Osteocyte (in vitro differentiated cells): Measurements from ENCODE around the gene FAM47E. TPM values are rescaled to one million over a fixed set of nuclear protein-coding genes. Genes with fewer than 3 reads are reported as not detected.

ENCODE experiments used
- DNase-seq: peaks from one replicate; pipeline ENCODE4 v3.0.0; 2021; ENCODE audit warnings: mixed read lengths; ENCODE audit not compliant: unreplicated experiment; ENCODE audit errors: extremely low spot score
- H3K27ac Mint-ChIP-seq: one replicate; pipeline ENCODE4 v1.8.0; 2021; ENCODE audit warnings: mild to moderate bottlenecking, mixed read lengths; ENCODE audit not compliant: unreplicated experiment
- H3K27me3 Mint-ChIP-seq: one replicate; pipeline ENCODE4 v1.8.0; 2021; ENCODE audit warnings: mixed read lengths; ENCODE audit not compliant: unreplicated experiment
- H3K36me3 Mint-ChIP-seq: one replicate; pipeline ENCODE4 v1.8.0; 2021; ENCODE audit warnings: mixed read lengths; ENCODE audit not compliant: unreplicated experiment
- H3K4me1 Mint-ChIP-seq: one replicate; pipeline ENCODE4 v1.8.0; 2021; ENCODE audit warnings: mixed read lengths; ENCODE audit not compliant: unreplicated experiment
- H3K4me3 Mint-ChIP-seq: one replicate; pipeline ENCODE4 v1.8.0; 2021; ENCODE audit warnings: mild to moderate bottlenecking, moderate library complexity, mixed read lengths; ENCODE audit not compliant: unreplicated experiment
- H3K9me3 Mint-ChIP-seq: one replicate; pipeline ENCODE4 v1.8.0; 2021; ENCODE audit warnings: mixed read lengths; ENCODE audit not compliant: unreplicated experiment
- total RNA-seq: library from RNA; stranded (reverse); gene quantifications from 2 replicates; pipeline ENCODE4 v1.2.1, GENCODE V29; 2021
- TF ChIP-seq, protein P1 (sequence below): fragments of 200-600 bp; sonication (generic); IDR thresholded peaks from 2 replicates; pipeline ENCODE4 v1.5.0; 2021; ENCODE audit warnings: antibody characterized with exemption, mild to moderate bottlenecking, moderate library complexity

FAM47E gene
- total RNA-seq, 1 donor from 2014 or later, result 0.70 TPM

DNA sequence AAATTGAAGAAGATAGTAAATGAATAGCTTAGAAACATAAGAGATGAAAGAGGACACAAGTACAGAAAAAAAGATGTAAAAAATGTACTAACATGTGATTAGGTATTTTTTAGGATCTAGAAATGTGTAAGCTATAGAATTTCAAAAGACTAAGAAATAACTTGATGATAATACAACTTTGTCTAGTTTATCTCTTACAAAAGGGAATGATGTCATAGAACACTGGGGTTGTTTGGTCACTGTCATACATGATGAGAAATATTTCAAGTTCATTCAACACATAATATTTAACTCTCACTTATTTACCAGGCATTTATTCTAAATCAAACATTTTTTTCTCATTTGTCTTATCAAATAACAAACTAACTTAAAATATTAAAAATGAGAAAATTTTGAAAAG, 73.6 kb downstream of the FAM47E start:
- TF ChIP-seq, protein P1, sequence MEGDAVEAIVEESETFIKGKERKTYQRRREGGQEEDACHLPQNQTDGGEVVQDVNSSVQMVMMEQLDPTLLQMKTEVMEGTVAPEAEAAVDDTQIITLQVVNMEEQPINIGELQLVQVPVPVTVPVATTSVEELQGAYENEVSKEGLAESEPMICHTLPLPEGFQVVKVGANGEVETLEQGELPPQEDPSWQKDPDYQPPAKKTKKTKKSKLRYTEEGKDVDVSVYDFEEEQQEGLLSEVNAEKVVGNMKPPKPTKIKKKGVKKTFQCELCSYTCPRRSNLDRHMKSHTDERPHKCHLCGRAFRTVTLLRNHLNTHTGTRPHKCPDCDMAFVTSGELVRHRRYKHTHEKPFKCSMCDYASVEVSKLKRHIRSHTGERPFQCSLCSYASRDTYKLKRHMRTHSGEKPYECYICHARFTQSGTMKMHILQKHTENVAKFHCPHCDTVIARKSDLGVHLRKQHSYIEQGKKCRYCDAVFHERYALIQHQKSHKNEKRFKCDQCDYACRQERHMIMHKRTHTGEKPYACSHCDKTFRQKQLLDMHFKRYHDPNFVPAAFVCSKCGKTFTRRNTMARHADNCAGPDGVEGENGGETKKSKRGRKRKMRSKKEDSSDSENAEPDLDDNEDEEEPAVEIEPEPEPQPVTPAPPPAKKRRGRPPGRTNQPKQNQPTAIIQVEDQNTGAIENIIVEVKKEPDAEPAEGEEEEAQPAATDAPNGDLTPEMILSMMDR, result no peak
- Mint-ChIP-seq H3K27me3 (peaks cover 12% of the 10 kb centered on the region), H3K36me3 (peaks cover 2% of the 10 kb centered on the region), H3K4me3 (no peak overlapping the region), H3K4me1 (no peaks in the 10 kb centered on the region), H3K27ac (no peak overlapping the region), H3K9me3 (peaks cover 40% of the 10 kb centered on the region)
- no peak for DNase-seq

DNA sequence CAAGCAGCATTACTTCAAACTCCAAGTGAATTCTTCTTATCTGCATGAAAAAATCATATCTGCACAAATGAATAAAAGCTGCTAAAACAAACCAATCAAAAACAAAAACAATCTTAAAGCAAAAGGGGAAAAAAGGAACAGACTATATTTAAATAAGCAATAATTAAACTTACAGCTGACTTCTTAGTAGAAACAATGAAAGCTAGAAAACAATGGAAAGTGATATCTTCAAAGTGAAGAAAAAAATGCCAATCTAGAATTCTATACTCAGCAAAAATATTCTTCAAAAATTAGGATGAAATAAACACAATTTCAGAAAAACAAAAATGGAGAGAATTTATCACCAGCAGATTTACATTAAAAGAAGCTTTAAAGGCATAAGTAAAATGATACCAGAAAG, 75.0 kb downstream of the FAM47E start:
- no peak for DNase-seq
- Mint-ChIP-seq H3K9me3 (peaks cover 28% of the 10 kb centered on the region), H3K27me3 (peaks cover 6% of the 10 kb centered on the region), H3K4me3 (no peak overlapping the region), H3K36me3 (peaks cover 2% of the 10 kb centered on the region), H3K27ac (no peak overlapping the region), H3K4me1 (no peaks in the 10 kb centered on the region)
- TF ChIP-seq, protein P1, result no peak

Other genes starting within 250 kb of the FAM47E start
- gene CXCL9, start 244.2 kb upstream of the FAM47E start, total RNA-seq, result not detected in 2 replicates
- not detected in 2 replicates for gene CXCL10, start 228.2 kb upstream of the FAM47E start, total RNA-seq
- not detected in 2 replicates for gene CXCL11, start 215.7 kb upstream of the FAM47E start, total RNA-seq
- gene ART3, start 177.0 kb upstream of the FAM47E start, total RNA-seq, result not detected in 2 replicates
- gene NUP54, start 103.3 kb upstream of the FAM47E start, total RNA-seq, result 36.7 and 37.8 TPM in 2 replicates
- gene SCARB2, start 37.9 kb upstream of the FAM47E start, total RNA-seq, result 179 and 187 TPM in 2 replicates
- 2.4 TPM in 2 replicates for gene STBD1, start 55.0 kb downstream of the FAM47E start, total RNA-seq
- not detected in 2 replicates for gene CCDC158, start 169.4 kb downstream of the FAM47E start, total RNA-seq
- 3.8 and 4.8 TPM in 2 replicates for gene SHROOM3, start 183.5 kb downstream of the FAM47E start, total RNA-seq